SK-N-SH (cell line): ENCODE data around the gene BTRC. TPM values are rescaled to one million over a fixed set of nuclear protein-coding genes. Genes with fewer than 3 reads are reported as not detected.

Experiments used
- CTCF ChIA-PET: fragments of 300-600, 350-600 bp; formaldehyde crosslinking; extraction: SDS; loops from one replicate; lab custom pipeline; 2021; lab: Yijun Ruan, JAX
- POLR2A ChIA-PET: fragments of 350-600 bp; sonication (Branson Sonifier 250); formaldehyde crosslinking; extraction: SDS; loops from one replicate; lab custom pipeline; 2020; ENCODE audit warnings: antibody characterized with exemption, inconsistent platforms; lab: Yijun Ruan, JAX
- DNase-seq: peaks from one replicate; pipeline ENCODE4 v3.0.0; 2012
- H2AFZ ChIP-seq: fragments of 200-600 bp; sonication (generic); 2 replicates; pipeline ENCODE4 v1.8.1; 2016; ENCODE audit warnings: antibody characterized with exemption, mild to moderate bottlenecking, low read depth
- H3F3A ChIP-seq: fragments of 200-600 bp; sonication (generic); replicated peaks from 2 replicates; pipeline ENCODE3; 2016; ENCODE audit warnings: antibody characterized with exemption, mild to moderate bottlenecking; ENCODE audit not compliant: insufficient read depth
- H3K27ac ChIP-seq, 2 experiments: fragments of 200-500 bp in 1 of 2; fragments of 200-600 bp in 1 of 2; sonication (Bioruptor generic) in 1 of 2; sonication (generic), shearing (Covaris generic) in 1 of 2; 2 replicates each; pipeline versions ENCODE4 v1.5.1 to v1.6.1; 2014 to 2016; ENCODE audit warnings: low read depth in 2 of 2, inconsistent platforms in 1 of 2, low read length in 1 of 2, mild to moderate bottlenecking in 1 of 2, mixed read lengths in 1 of 2
- H3K27me3 ChIP-seq: fragments of 200-600 bp; sonication (generic), shearing (Covaris generic); 2 replicates; pipeline ENCODE4 v1.6.1; 2016; ENCODE audit warnings: mixed run types; ENCODE audit not compliant: insufficient read depth
- H3K36me3 ChIP-seq, 2 experiments: fragments of 200-500 bp in 1 of 2; fragments of 200-600 bp in 1 of 2; sonication (Bioruptor generic) in 1 of 2; sonication (generic) in 1 of 2; replicated peaks in 1 of 2; 2 replicates each; pipeline versions ENCODE3 to v1.5.1; 2014 to 2016; ENCODE audit warnings: low read length in 1 of 2, mild to moderate bottlenecking in 1 of 2; ENCODE audit not compliant: insufficient read depth in 2 of 2, control insufficient read depth in 1 of 2
- H3K4me1 ChIP-seq, 2 experiments: fragments of 200-500 bp in 1 of 2; fragments of 200-600 bp in 1 of 2; sonication (Bioruptor generic) in 1 of 2; sonication (generic), shearing (Covaris generic) in 1 of 2; 2 replicates each; pipeline versions ENCODE4 v1.5.1 to v1.6.1; 2014 to 2016; ENCODE audit warnings: low read depth in 1 of 2, low read length in 1 of 2, mixed run types in 1 of 2; ENCODE audit not compliant: insufficient read depth in 2 of 2, control insufficient read depth in 1 of 2
- H3K4me2 ChIP-seq: fragments of 200-600 bp; sonication (generic), shearing (Covaris generic); 2 replicates; pipeline ENCODE4 v1.6.1; 2017; ENCODE audit warnings: mixed run types
- H3K4me3 ChIP-seq, 2 experiments: fragments of 200-500 bp in 1 of 2; fragments of 200-600 bp in 1 of 2; sonication (Bioruptor generic) in 1 of 2; sonication (generic), shearing (Covaris generic) in 1 of 2; 2 replicates each; pipeline versions ENCODE4 v1.5.1 to v1.8.1; 2014 to 2016; ENCODE audit warnings: low read depth in 2 of 2, inconsistent platforms in 1 of 2, low read length in 1 of 2, mild to moderate bottlenecking in 1 of 2, mixed read lengths in 1 of 2, moderate library complexity in 1 of 2
- H3K79me2 ChIP-seq: fragments of 200-600 bp; sonication (generic); 2 replicates; pipeline ENCODE4 v1.8.1; 2017; ENCODE audit warnings: mild to moderate bottlenecking; ENCODE audit not compliant: insufficient read depth
- H3K9ac ChIP-seq: fragments of 200-600 bp; sonication (generic); 2 replicates; pipeline ENCODE4 v1.6.1; 2017; ENCODE audit warnings: mixed run types
- H3K9me2 ChIP-seq: fragments of 200-600 bp; sonication (generic); 2 replicates; pipeline ENCODE4 v1.6.1; 2017; ENCODE audit warnings: mixed run types
- H3K9me3 ChIP-seq: fragments of 200-600 bp; sonication (generic); 2 replicates; pipeline ENCODE4 v1.6.1; 2017; ENCODE audit warnings: mixed run types, mild to moderate bottlenecking, moderate library complexity
- H4K20me1 ChIP-seq: fragments of 200-600 bp; sonication (generic); 2 replicates; pipeline ENCODE4 v1.6.1; 2017; ENCODE audit warnings: mild to moderate bottlenecking, mixed run types; ENCODE audit not compliant: insufficient read depth
- ELF1 ChIP-seq: IDR thresholded peaks from 2 replicates; pipeline ENCODE4 v1.4.0; 2012
- EP300 ChIP-seq, 2 experiments: IDR thresholded peaks; 2 replicates each; pipeline versions ENCODE4 v1.4.0 to v1.6.1; 2012; ENCODE audit warnings: borderline replicate concordance in 1 of 2, low read depth in 1 of 2, low read length in 1 of 2
- EZH2phosphoT487 ChIP-seq: fragments of 200-600 bp; sonication (generic); IDR thresholded peaks from 2 replicates; pipeline ENCODE4 v1.6.1; 2017; ENCODE audit warnings: low read depth, mixed run types, mild to moderate bottlenecking, antibody characterized with exemption, moderate library complexity, borderline replicate concordance
- FOXJ3 ChIP-seq: sonication (generic); formaldehyde crosslinking; IDR thresholded peaks from 2 replicates; pipeline ENCODE4 v1.5.1; 2020; ENCODE audit warnings: mild to moderate bottlenecking, missing genetic modification reagents
- GABPA ChIP-seq: IDR thresholded peaks from 2 replicates; pipeline ENCODE4 v1.4.0; 2012; ENCODE audit warnings: low read depth, mild to moderate bottlenecking
- GATA2 ChIP-seq: sonication (generic); formaldehyde crosslinking; IDR thresholded peaks from 2 replicates; pipeline ENCODE4 v1.5.0; 2020; ENCODE audit warnings: mild to moderate bottlenecking, missing genetic modification reagents
- IRF3 ChIP-seq: fragments of 150-350 bp; IDR thresholded peaks from 2 replicates; pipeline ENCODE4 v1.6.1; 2016; ENCODE audit warnings: mild to moderate bottlenecking, low read depth, low read length
- MEF2A ChIP-seq: IDR thresholded peaks from 2 replicates; pipeline ENCODE4 v1.4.0; 2012; ENCODE audit warnings: low read depth, borderline replicate concordance
- PBX3 ChIP-seq: IDR thresholded peaks from 2 replicates; pipeline ENCODE4; 2012
- RCOR1 ChIP-seq: fragments of 150-350 bp; IDR thresholded peaks from 2 replicates; pipeline ENCODE4 v1.6.1; 2017; ENCODE audit warnings: antibody characterized with exemption, low read length
- REST ChIP-seq: IDR thresholded peaks from 2 replicates; pipeline ENCODE4 v1.6.1; 2012; ENCODE audit warnings: mild to moderate bottlenecking, low read depth, low read length, moderate library complexity
- RFX5 ChIP-seq: IDR thresholded peaks from 2 replicates; pipeline ENCODE4 v1.6.1; 2012; ENCODE audit warnings: mild to moderate bottlenecking, improper control_type of control experiment, low read length
- RXRA ChIP-seq: IDR thresholded peaks from 2 replicates; pipeline ENCODE4 v1.4.0; 2012; ENCODE audit warnings: low read depth, mild to moderate bottlenecking, borderline replicate concordance
- TCF12 ChIP-seq: IDR thresholded peaks from 2 replicates; pipeline ENCODE4 v1.4.0; 2012
- WGBS: methylation state at CpG from one replicate; pipeline ENCODE4 v1.1.6; 2017; ENCODE audit warnings: low lambda C conversion rate; 5-methylcytosine and 5-hydroxymethylcytosine counted together
- polyA plus RNA-seq, 3 experiments: library from polyadenylated mRNA; depleted of rRNA; stranded (reverse); fragments of >200 nt; gene quantifications; 2 replicates each; pipeline ENCODE4 v1.2.3, GENCODE V29; 2012

The BTRC gene
- polyA plus RNA-seq, 1 of the 3 experiments (the other 2 are of a cell fraction) = 6.5 TPM

DNA sequence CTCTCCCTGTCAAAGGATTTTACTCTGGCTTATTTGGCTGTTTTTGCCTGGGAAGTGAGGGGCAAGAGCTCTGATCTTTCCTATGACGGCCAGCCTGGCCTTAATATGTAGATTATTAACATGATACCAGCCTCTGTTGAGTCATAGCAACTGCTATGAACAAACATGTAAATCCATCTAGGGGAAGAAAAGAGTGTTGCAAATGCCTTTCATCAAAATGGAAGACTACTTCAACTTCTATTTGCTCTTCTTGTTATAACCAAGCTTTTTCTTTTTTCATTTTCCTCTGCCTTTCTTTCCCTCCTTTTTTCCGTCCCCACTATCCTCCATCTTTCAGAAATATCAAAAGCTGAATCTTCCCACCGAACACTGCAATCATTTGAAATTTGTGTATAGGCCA, 46.6 kb downstream of the BTRC start:
- DNase-seq = no peak
- no peak overlapping the region for H3K4me2 ChIP-seq
- H3K36me3 ChIP-seq = no peaks in the 10 kb centered on the region
- WGBS = 88% methylated on average over 3 of the region's 3 CpGs
- H2AFZ ChIP-seq = no peak overlapping the region
- H3K9me2 ChIP-seq = no peaks in the 10 kb centered on the region
- no peaks in the 10 kb centered on the region for H3K9me3 ChIP-seq
- ChIA-PET POLR2A (no interaction called here), CTCF (interaction anchor here (1.0 kb wide), 1 partner anchor 21 kb away, joined by 3 read pairs; no protein-coding TSS in a partner anchor)
- H3K27me3 ChIP-seq = no peaks in the 10 kb centered on the region
- no peaks in the 10 kb centered on the region for H4K20me1 ChIP-seq
- H3F3A ChIP-seq = peaks cover 4% of the 10 kb centered on the region
- no peak overlapping the region for H3K9ac ChIP-seq
- peaks cover 0 to 4% of the 10 kb centered on the region in 2 experiments; a peak in 2 of 4 replicates for H3K4me1 ChIP-seq
- no peak overlapping the region for H3K4me3 ChIP-seq
- H3K79me2 ChIP-seq = peaks cover 20% of the 10 kb centered on the region
- no peak for TF ChIP-seq TCF12
- no peak for TF ChIP-seq IRF3
- no peak for TF ChIP-seq MEF2A
- TF ChIP-seq FOXJ3 (CRISPR knock-in tag) = no peak
- TF ChIP-seq RCOR1 = no peak
- TF ChIP-seq RXRA = no peak
- TF ChIP-seq RFX5 = no peak
- no peak overlapping the region for H3K27ac ChIP-seq

- H4K20me1 ChIP-seq = no peaks in the 10 kb centered on the region
- DNase-seq = no peak
- no peaks in the 10 kb centered on the region for H3K36me3 ChIP-seq
- TF ChIP-seq REST = no peak
- no peak for TF ChIP-seq GATA2 (CRISPR knock-in tag)
- no peak for TF ChIP-seq ELF1
- TF ChIP-seq EZH2phosphoT487 = no peak
- no peak for TF ChIP-seq EP300 (IDR thresholded peaks at IDR 0.05; ENCODE audit: borderline replicate concordance in 1 of 2, low read depth in 1 of 2, low read length in 1 of 2)
- no peak for TF ChIP-seq GABPA
- no peak for TF ChIP-seq IRF3
- no peak for TF ChIP-seq PBX3
- no peaks in the 10 kb centered on the region for H3K27me3 ChIP-seq
- H3K27ac ChIP-seq = no peak overlapping the region
- CTCF ChIA-PET = interaction anchor here (1.0 kb wide), 2 partner anchors 16 to 188 kb away, joined by 3 to 4 read pairs; no protein-coding TSS in a partner anchor
- no peak overlapping the region for H3K9ac ChIP-seq
- H3F3A ChIP-seq = no peaks in the 10 kb centered on the region
- no peaks in the 10 kb centered on the region for H3K9me3 ChIP-seq
- peaks cover 14% of the 10 kb centered on the region for H3K79me2 ChIP-seq
- H3K4me3 ChIP-seq = no peak overlapping the region
- no peak overlapping the region for H3K4me2 ChIP-seq
- no peaks in the 10 kb centered on the region; a peak in 1 of 4 replicates for H3K4me1 ChIP-seq
- POLR2A ChIA-PET = no interaction called here
- no peaks in the 10 kb centered on the region for H3K9me2 ChIP-seq
- H2AFZ ChIP-seq = no peak overlapping the region
Observed at GRCh38 chr10:101402711-101403110, 48.7 kb downstream of the BTRC start.
